ENCODE measurements around the gene IMPG1. TPM values are rescaled to one million over a fixed set of nuclear protein-coding genes. Genes with fewer than 3 reads are reported as not detected.

The IMPG1 gene
- polyA plus RNA-seq, 3 donors = not detected

- intact Hi-C loops (cut with micrococcal nuclease) = no loop called here
- Histone ChIP-seq H3K79me2 (ENCODE audit: insufficient read depth, low read length) (no peaks in the 10 kb centered on the region), H3K36me3 (replicated peaks in 1 of 2; ENCODE audit: control insufficient read depth in 1 of 2, insufficient read depth in 2 of 2, low read length in 2 of 2) (no peaks in the 10 kb centered on the region), H2AFZ (ENCODE audit: insufficient read depth, low read depth, low read length, poor library complexity, severe bottlenecking) (no peak overlapping the region), H3K4me3 (replicated peaks in 1 of 3; ENCODE audit: low read depth in 2 of 3, low read length in 3 of 3) (no peak overlapping the region), H3K9me3 (replicated peaks in 1 of 2; ENCODE audit: control insufficient read depth in 1 of 2, insufficient read depth in 1 of 2, low read length in 2 of 2) (peaks cover 0 to 3% of the 10 kb centered on the region in 2 donors), H3K4me1 (ENCODE audit: control insufficient read depth in 1 of 2, insufficient read depth in 2 of 2, low read length in 2 of 2) (no peaks in the 10 kb centered on the region), H3K9ac (ENCODE audit: insufficient read depth, low read length, poor library complexity, severe bottlenecking) (no peak overlapping the region), H3K27ac (ENCODE audit: low read depth in 1 of 2, low read length in 2 of 2) (no peak overlapping the region), H3K4me2 (replicated peaks; ENCODE audit: extremely low read depth, low read length, poor library complexity, severe bottlenecking) (no peak overlapping the region), H4K20me1 (ENCODE audit: insufficient read depth, low read length) (no peaks in the 10 kb centered on the region), H3K27me3 (ENCODE audit: control insufficient read depth in 2 of 2, insufficient read depth in 2 of 2, low read length in 2 of 2) (no peaks in the 10 kb centered on the region)
- no peak for DNase-seq
- no peak for TF ChIP-seq CTCF (IDR thresholded peaks at IDR 0.05)
- Mint-ChIP-seq H3K4me3 (no peak overlapping the region), H3K27ac (no peak overlapping the region), H3K4me1 (no peaks in the 10 kb centered on the region), H3K27me3 (ENCODE audit: low read depth in 3 of 3) (peaks cover 0 to 3% (median 0%) of the 10 kb centered on the region in 3 donors), H3K36me3 (no peaks in the 10 kb centered on the region), H3K9me3 (peaks cover 0 to 7% (median 4%) of the 10 kb centered on the region in 7 donors)
- WGBS (ENCODE audit: insufficient coverage) = 88% methylated on average over 1 of the region's 2 CpGs
Observed at GRCh38 chr6:75970093-75970492, 102.4 kb downstream of the IMPG1 start.

- no peaks in the 10 kb centered on the region for H3K79me2 ChIP-seq (ENCODE audit: insufficient read depth, low read length)
- H3K27me3 ChIP-seq (ENCODE audit: control insufficient read depth in 2 of 2, insufficient read depth in 2 of 2, low read length in 2 of 2) = no peaks in the 10 kb centered on the region
- Mint-ChIP-seq H3K4me3 (no peak overlapping the region), H3K4me1 (no peaks in the 10 kb centered on the region), H3K27me3 (ENCODE audit: low read depth in 3 of 3) (peaks cover 0 to 3% (median 2%) of the 10 kb centered on the region in 3 donors), H3K27ac (no peak overlapping the region), H3K9me3 (peaks cover 0 to 13% (median 3%) of the 10 kb centered on the region in 7 donors), H3K36me3 (no peaks in the 10 kb centered on the region)
- intact Hi-C loops (cut with micrococcal nuclease) = no loop called here
- no peaks in the 10 kb centered on the region for H3K36me3 ChIP-seq (replicated peaks in 1 of 2; ENCODE audit: control insufficient read depth in 1 of 2, insufficient read depth in 2 of 2, low read length in 2 of 2)
- H3K4me1 ChIP-seq (ENCODE audit: control insufficient read depth in 1 of 2, insufficient read depth in 2 of 2, low read length in 2 of 2) = no peaks in the 10 kb centered on the region
- H3K4me2 ChIP-seq (replicated peaks; ENCODE audit: extremely low read depth, low read length, poor library complexity, severe bottlenecking) = no peak overlapping the region
- no peaks in the 10 kb centered on the region for H4K20me1 ChIP-seq (ENCODE audit: insufficient read depth, low read length)
- H3K27ac ChIP-seq (ENCODE audit: low read depth in 1 of 2, low read length in 2 of 2) = no peak overlapping the region
- H3K9ac ChIP-seq (ENCODE audit: insufficient read depth, low read length, poor library complexity, severe bottlenecking) = no peak overlapping the region
- peaks cover 0 to 3% of the 10 kb centered on the region in 2 donors for H3K9me3 ChIP-seq (replicated peaks in 1 of 2; ENCODE audit: control insufficient read depth in 1 of 2, insufficient read depth in 1 of 2, low read length in 2 of 2)
- H2AFZ ChIP-seq (ENCODE audit: insufficient read depth, low read depth, low read length, poor library complexity, severe bottlenecking) = no peak overlapping the region
- DNase-seq = no peak
- no peak for TF ChIP-seq CTCF (IDR thresholded peaks at IDR 0.05)
- no peak overlapping the region for H3K4me3 ChIP-seq (replicated peaks in 1 of 3; ENCODE audit: low read depth in 2 of 3, low read length in 3 of 3)
Observed at GRCh38 chr6:75968143-75968542, 104.3 kb downstream of the IMPG1 start.
